ENCODE data around the gene CCL1.

DNA sequence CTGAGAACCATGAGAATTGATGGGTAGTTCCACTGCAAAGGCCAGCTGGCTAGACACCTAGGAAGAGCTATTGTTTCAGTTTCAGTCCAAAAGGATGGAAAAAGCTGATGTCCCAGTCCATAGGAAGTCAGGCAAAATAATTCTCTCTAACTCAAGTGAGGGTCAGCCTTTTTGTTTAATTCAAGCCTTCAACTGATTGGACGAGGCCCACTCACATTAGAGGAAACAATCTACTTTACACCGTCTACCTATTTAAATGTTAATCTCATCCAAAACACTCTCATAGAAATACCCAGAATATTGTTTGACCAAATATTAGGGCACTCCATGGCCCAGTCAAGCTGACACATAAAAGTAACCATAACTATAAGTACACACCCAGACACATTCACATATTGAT, 21.1 kb downstream of the CCL1 start:
- TF ChIP-seq, protein P1, sequence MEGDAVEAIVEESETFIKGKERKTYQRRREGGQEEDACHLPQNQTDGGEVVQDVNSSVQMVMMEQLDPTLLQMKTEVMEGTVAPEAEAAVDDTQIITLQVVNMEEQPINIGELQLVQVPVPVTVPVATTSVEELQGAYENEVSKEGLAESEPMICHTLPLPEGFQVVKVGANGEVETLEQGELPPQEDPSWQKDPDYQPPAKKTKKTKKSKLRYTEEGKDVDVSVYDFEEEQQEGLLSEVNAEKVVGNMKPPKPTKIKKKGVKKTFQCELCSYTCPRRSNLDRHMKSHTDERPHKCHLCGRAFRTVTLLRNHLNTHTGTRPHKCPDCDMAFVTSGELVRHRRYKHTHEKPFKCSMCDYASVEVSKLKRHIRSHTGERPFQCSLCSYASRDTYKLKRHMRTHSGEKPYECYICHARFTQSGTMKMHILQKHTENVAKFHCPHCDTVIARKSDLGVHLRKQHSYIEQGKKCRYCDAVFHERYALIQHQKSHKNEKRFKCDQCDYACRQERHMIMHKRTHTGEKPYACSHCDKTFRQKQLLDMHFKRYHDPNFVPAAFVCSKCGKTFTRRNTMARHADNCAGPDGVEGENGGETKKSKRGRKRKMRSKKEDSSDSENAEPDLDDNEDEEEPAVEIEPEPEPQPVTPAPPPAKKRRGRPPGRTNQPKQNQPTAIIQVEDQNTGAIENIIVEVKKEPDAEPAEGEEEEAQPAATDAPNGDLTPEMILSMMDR (IDR thresholded peaks at IDR 0.05; ENCODE audit: borderline replicate concordance, extremely low read depth, low read length, poor library complexity, severe bottlenecking): no peak
- no peak for TF ChIP-seq EZH2 (IDR thresholded peaks at IDR 0.05; ENCODE audit: borderline replicate concordance, low read depth, low read length, severe bottlenecking)

All from DND-41 (cell line).